H9 (cell line): Measurements from ENCODE around the gene CYBC1. TPM values are rescaled to one million over a fixed set of nuclear protein-coding genes. Genes with fewer than 3 reads are reported as not detected.

Experiments
- DNase-seq: peaks from one replicate; pipeline ENCODE4 v3.0.0-alpha.2; 2017
- H2AFZ ChIP-seq: one replicate; pipeline ENCODE4 v1.6.1; 2013; ENCODE audit warnings: mild to moderate bottlenecking, low read length, control low read depth, moderate library complexity
- H2AK5ac ChIP-seq: 2 replicates; pipeline ENCODE4 v1.6.1; 2013; ENCODE audit warnings: low read length, control low read depth, mixed read lengths; ENCODE audit not compliant: insufficient read length
- H2BK120ac ChIP-seq: one replicate; pipeline ENCODE4 v1.6.1; 2013; ENCODE audit warnings: low read depth, mild to moderate bottlenecking, low read length, control low read depth, inconsistent platforms; ENCODE audit not compliant: poor library complexity, severe bottlenecking
- H2BK12ac ChIP-seq: 2 replicates; pipeline ENCODE4 v1.6.1; 2013; ENCODE audit warnings: low read length, control low read depth, mixed read lengths, low read depth; ENCODE audit not compliant: insufficient read length
- H2BK15ac ChIP-seq: 2 replicates; pipeline ENCODE4 v1.6.1; 2013; ENCODE audit warnings: low read depth, low read length, control low read depth
- H2BK20ac ChIP-seq: one replicate; pipeline ENCODE4 v1.6.1; 2013; ENCODE audit warnings: low read depth, mild to moderate bottlenecking, low read length, control low read depth, inconsistent platforms; ENCODE audit not compliant: poor library complexity, severe bottlenecking
- H2BK5ac ChIP-seq: 2 replicates; pipeline ENCODE4 v1.6.1; 2013; ENCODE audit warnings: low read length, control low read depth, mixed read lengths; ENCODE audit not compliant: insufficient read length
- H3K14ac ChIP-seq: 2 replicates; pipeline ENCODE4 v1.6.1; 2013; ENCODE audit warnings: low read length, control low read depth; ENCODE audit not compliant: insufficient read depth
- H3K18ac ChIP-seq: 2 replicates; pipeline ENCODE4 v1.6.1; 2013; ENCODE audit warnings: low read depth, mild to moderate bottlenecking, mixed read lengths, low read length, control low read depth; ENCODE audit not compliant: insufficient read length
- H3K23ac ChIP-seq: 2 replicates; pipeline ENCODE4 v1.6.1; 2013; ENCODE audit warnings: low read length, control low read depth, mixed read lengths, low read depth; ENCODE audit not compliant: insufficient read length
- H3K23me2 ChIP-seq: 2 replicates; pipeline ENCODE4 v1.6.1; 2013; ENCODE audit warnings: low read depth, mild to moderate bottlenecking, mixed read lengths, low read length, control low read depth; ENCODE audit not compliant: insufficient read length, poor library complexity, severe bottlenecking
- H3K27ac ChIP-seq: 2 replicates; pipeline ENCODE4 v1.5.1; 2013; ENCODE audit warnings: low read length, control low read depth, mixed read lengths, low read depth; ENCODE audit not compliant: insufficient read length
- H3K27me3 ChIP-seq: 2 replicates; pipeline ENCODE4 v1.6.1; 2013; ENCODE audit warnings: low read length, control low read depth, inconsistent platforms; ENCODE audit not compliant: insufficient read depth
- H3K4ac ChIP-seq: 2 replicates; pipeline ENCODE4 v1.6.1; 2013; ENCODE audit warnings: low read depth, mild to moderate bottlenecking, control low read depth, inconsistent platforms, low read length, moderate library complexity
- H3K4me1 ChIP-seq: 2 replicates; pipeline ENCODE4 v1.6.1; 2013; ENCODE audit warnings: low read length, control low read depth, inconsistent platforms; ENCODE audit not compliant: insufficient read depth
- H3K4me2 ChIP-seq: 2 replicates; pipeline ENCODE4 v1.6.1; 2013; ENCODE audit warnings: low read length, control low read depth, mixed read lengths; ENCODE audit not compliant: insufficient read length, insufficient read depth
- H3K56ac ChIP-seq: 2 replicates; pipeline ENCODE4 v1.6.1; 2013; ENCODE audit warnings: low read depth, mild to moderate bottlenecking, mixed read lengths, low read length, control low read depth; ENCODE audit not compliant: insufficient read length
- H3K79me1 ChIP-seq: 2 replicates; pipeline ENCODE4 v1.6.1; 2013; ENCODE audit warnings: low read depth, mild to moderate bottlenecking, moderate library complexity, low read length, control low read depth, inconsistent platforms; ENCODE audit not compliant: insufficient read depth, poor library complexity, severe bottlenecking
- H3K79me2 ChIP-seq: 2 replicates; pipeline ENCODE4 v1.6.1; 2013; ENCODE audit warnings: low read length, control low read depth, inconsistent platforms; ENCODE audit not compliant: insufficient read depth
- H3K9ac ChIP-seq: 2 replicates; pipeline ENCODE4 v1.6.1; 2013; ENCODE audit warnings: low read length, control low read depth, mixed read lengths; ENCODE audit not compliant: insufficient read length; ENCODE audit errors: extremely low read depth
- H3K9me3 ChIP-seq: one replicate; pipeline ENCODE4 v1.6.1; 2013; ENCODE audit warnings: low read depth, low read length, inconsistent platforms; ENCODE audit not compliant: control insufficient read depth
- H3T11ph ChIP-seq: one replicate; pipeline ENCODE4 v1.6.1; 2013; ENCODE audit warnings: mild to moderate bottlenecking, low read length, control low read depth, inconsistent platforms
- H4K20me1 ChIP-seq: one replicate; pipeline ENCODE4 v1.6.1; 2013; ENCODE audit not compliant: control insufficient read depth, insufficient read length, insufficient read depth
- H4K5ac ChIP-seq: 2 replicates; pipeline ENCODE4 v1.6.1; 2013; ENCODE audit warnings: low read depth, mild to moderate bottlenecking, mixed read lengths, low read length, control low read depth; ENCODE audit not compliant: insufficient read length
- H4K8ac ChIP-seq: replicated peaks from 2 replicates; pipeline ENCODE4 v1.6.1; 2013; ENCODE audit warnings: low read length, control low read depth, mixed read lengths, low read depth; ENCODE audit not compliant: insufficient read length
- H4K91ac ChIP-seq: 2 replicates; pipeline ENCODE4 v1.6.1; 2013; ENCODE audit warnings: low read depth, mild to moderate bottlenecking, moderate library complexity, mixed read lengths, low read length, control low read depth; ENCODE audit not compliant: insufficient read length
- H3K27ac Mint-ChIP-seq, 3 experiments: 2 replicates in 2 of 3; 3 replicates in 1 of 3; pipeline ENCODE4 v1.8.0; 2020 to 2021; ENCODE audit warnings: mixed read lengths in 3 of 3, mild to moderate bottlenecking in 1 of 3, moderate library complexity in 1 of 3
- H3K27me3 Mint-ChIP-seq: 2 replicates; pipeline ENCODE4 v1.8.0; 2021; ENCODE audit warnings: low read depth, mild to moderate bottlenecking, moderate library complexity, mixed read lengths
- H3K36me3 Mint-ChIP-seq, 3 experiments: 2 replicates in 2 of 3; 3 replicates in 1 of 3; pipeline ENCODE4 v1.8.0; 2020 to 2021; ENCODE audit warnings: low read depth in 3 of 3, mixed read lengths in 3 of 3; ENCODE audit not compliant: insufficient read depth in 1 of 3
- H3K4me1 Mint-ChIP-seq, 2 experiments: 2 replicates each; pipeline ENCODE4 v1.8.0; 2020; ENCODE audit warnings: mixed read lengths in 2 of 2
- H3K4me3 Mint-ChIP-seq, 2 experiments: 2 replicates in 1 of 2; 3 replicates in 1 of 2; pipeline ENCODE4 v1.8.0; 2020 to 2021; ENCODE audit warnings: mild to moderate bottlenecking in 2 of 2, mixed read lengths in 2 of 2, moderate library complexity in 1 of 2
- H3K9me3 Mint-ChIP-seq, 2 experiments: 2 replicates in 1 of 2; 3 replicates in 1 of 2; pipeline ENCODE4 v1.8.0; 2020; ENCODE audit warnings: mild to moderate bottlenecking in 2 of 2, mixed read lengths in 2 of 2, moderate library complexity in 1 of 2
- WGBS: extraction: QIAGEN DNeasy Blood & Tissue Kit; methylation state at CpG from one replicate; pipeline ENCODE4 v1.1.7; 2013; ENCODE audit warnings: missing lambda C conversion rate, low lambda C conversion rate, mixed read lengths; ENCODE audit not compliant: insufficient read length; ENCODE audit errors: extremely low coverage; 5-methylcytosine and 5-hydroxymethylcytosine counted together
- total RNA-seq: library from RNA; stranded (reverse); gene quantifications from 2 replicates; pipeline ENCODE4 v1.2.1, GENCODE V29; 2021
- TF ChIP-seq, protein P1 (sequence below): fragments of 200-600 bp; sonication (generic); conservative IDR thresholded peaks from 3 replicates; pipeline ENCODE4 v1.8.0; 2021; ENCODE audit warnings: antibody characterized with exemption, mild to moderate bottlenecking

CYBC1 gene
- total RNA-seq, 1 experiment from 2014 or later: 81.7 TPM

GRCh38 chr17:82416264-82416663 lies 34.3 kb downstream of the CYBC1 start:
- H3K79me1 ChIP-seq: no peaks in the 10 kb centered on the region
- no peak overlapping the region for H4K5ac ChIP-seq
- H3K4me1 ChIP-seq: no peaks in the 10 kb centered on the region
- no peak overlapping the region for H3K9ac ChIP-seq
- Mint-ChIP-seq H3K4me3 (no peak overlapping the region), H3K9me3 (peaks cover 0 to 4% of the 10 kb centered on the region in 2 experiments; a peak in 2 of 5 replicates), H3K36me3 (peaks cover 16 to 24% (median 19%) of the 10 kb centered on the region in 3 experiments; a peak in 6 of 7 replicates), H3K4me1 (peaks cover 14 to 23% of the 10 kb centered on the region in 2 experiments), H3K27ac (no peak overlapping the region), H3K27me3 (peaks cover 3% of the 10 kb centered on the region)
- no peak overlapping the region for H4K91ac ChIP-seq
- no peak overlapping the region for H3K4me2 ChIP-seq
- H3K4ac ChIP-seq: no peak overlapping the region
- no peak overlapping the region for H2BK5ac ChIP-seq
- TF ChIP-seq, protein P1, sequence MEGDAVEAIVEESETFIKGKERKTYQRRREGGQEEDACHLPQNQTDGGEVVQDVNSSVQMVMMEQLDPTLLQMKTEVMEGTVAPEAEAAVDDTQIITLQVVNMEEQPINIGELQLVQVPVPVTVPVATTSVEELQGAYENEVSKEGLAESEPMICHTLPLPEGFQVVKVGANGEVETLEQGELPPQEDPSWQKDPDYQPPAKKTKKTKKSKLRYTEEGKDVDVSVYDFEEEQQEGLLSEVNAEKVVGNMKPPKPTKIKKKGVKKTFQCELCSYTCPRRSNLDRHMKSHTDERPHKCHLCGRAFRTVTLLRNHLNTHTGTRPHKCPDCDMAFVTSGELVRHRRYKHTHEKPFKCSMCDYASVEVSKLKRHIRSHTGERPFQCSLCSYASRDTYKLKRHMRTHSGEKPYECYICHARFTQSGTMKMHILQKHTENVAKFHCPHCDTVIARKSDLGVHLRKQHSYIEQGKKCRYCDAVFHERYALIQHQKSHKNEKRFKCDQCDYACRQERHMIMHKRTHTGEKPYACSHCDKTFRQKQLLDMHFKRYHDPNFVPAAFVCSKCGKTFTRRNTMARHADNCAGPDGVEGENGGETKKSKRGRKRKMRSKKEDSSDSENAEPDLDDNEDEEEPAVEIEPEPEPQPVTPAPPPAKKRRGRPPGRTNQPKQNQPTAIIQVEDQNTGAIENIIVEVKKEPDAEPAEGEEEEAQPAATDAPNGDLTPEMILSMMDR: no peak
- WGBS: no CpG with 5 or more reads among the region's 4 CpGs
- H3K56ac ChIP-seq: no peak overlapping the region
- no peak overlapping the region for H3K14ac ChIP-seq
- H4K8ac ChIP-seq: no peak overlapping the region
- H3K27ac ChIP-seq: no peak overlapping the region
- no peaks in the 10 kb centered on the region for H3K79me2 ChIP-seq
- no peak overlapping the region for H2BK15ac ChIP-seq
- H3K23ac ChIP-seq: no peak overlapping the region
- no peak overlapping the region for H2BK12ac ChIP-seq
- H4K20me1 ChIP-seq: no peaks in the 10 kb centered on the region
- no peak overlapping the region for H3T11ph ChIP-seq
- no peak for DNase-seq
- no peak overlapping the region for H2BK20ac ChIP-seq
- no peaks in the 10 kb centered on the region for H3K27me3 ChIP-seq
- no peak overlapping the region for H2AK5ac ChIP-seq
- no peak overlapping the region for H3K18ac ChIP-seq
- H3K23me2 ChIP-seq: peaks cover 3% of the 10 kb centered on the region
- no peaks in the 10 kb centered on the region for H3K9me3 ChIP-seq
- H2BK120ac ChIP-seq: no peak overlapping the region
- no peak overlapping the region for H2AFZ ChIP-seq
